Activated naive CD4-positive, alpha-beta T cell treated with anti-CD3 and anti-CD28 coated beads for 36 hours (primary cell): ENCODE measurements around the gene FAM131A. TPM values are rescaled to one million over a fixed set of nuclear protein-coding genes. Genes with fewer than 3 reads are reported as not detected.

ENCODE experiments used
- CTCF ChIA-PET: fragments of 350-600 bp; sonication (Branson Sonifier 250); formaldehyde crosslinking; loops from one replicate; lab custom pipeline; 2021; ENCODE audit warnings: antibody characterized with exemption; lab: Charles Lee
- DNase-seq: peaks from one replicate; pipeline ENCODE4 v3.0.0-alpha.2; 2020
- H3K27ac Mint-ChIP-seq: one replicate; pipeline ENCODE4 v1.8.0; 2021; ENCODE audit warnings: mild to moderate bottlenecking, mixed read lengths
- H3K27me3 Mint-ChIP-seq: one replicate; pipeline ENCODE4 v1.8.0; 2021; ENCODE audit warnings: low read depth, mixed read lengths
- H3K36me3 Mint-ChIP-seq: one replicate; pipeline ENCODE4 v1.8.0; 2021; ENCODE audit warnings: low read depth, mixed read lengths
- H3K4me1 Mint-ChIP-seq: one replicate; pipeline ENCODE4 v1.8.0; 2021; ENCODE audit warnings: low read depth, mixed read lengths
- H3K4me3 Mint-ChIP-seq: one replicate; pipeline ENCODE4 v1.8.0; 2021; ENCODE audit warnings: mild to moderate bottlenecking, moderate library complexity, mixed read lengths
- H3K9me3 Mint-ChIP-seq: one replicate; pipeline ENCODE4 v1.8.0; 2021; ENCODE audit warnings: mixed read lengths
- intact Hi-C: fragments of 100-400 bp; cut with micrococcal nuclease; formaldehyde crosslinking; loops from one replicate; pipeline ENCODE4 v1.15.1; 2023
- total RNA-seq, 2 experiments: library from RNA; stranded (reverse); gene quantifications; one replicate each; pipeline ENCODE4 v1.2.3, GENCODE V29; 2021

The FAM131A gene
- total RNA-seq, 2 experiments from 2014 or later, result 3.8 to 5.0 TPM

DNA sequence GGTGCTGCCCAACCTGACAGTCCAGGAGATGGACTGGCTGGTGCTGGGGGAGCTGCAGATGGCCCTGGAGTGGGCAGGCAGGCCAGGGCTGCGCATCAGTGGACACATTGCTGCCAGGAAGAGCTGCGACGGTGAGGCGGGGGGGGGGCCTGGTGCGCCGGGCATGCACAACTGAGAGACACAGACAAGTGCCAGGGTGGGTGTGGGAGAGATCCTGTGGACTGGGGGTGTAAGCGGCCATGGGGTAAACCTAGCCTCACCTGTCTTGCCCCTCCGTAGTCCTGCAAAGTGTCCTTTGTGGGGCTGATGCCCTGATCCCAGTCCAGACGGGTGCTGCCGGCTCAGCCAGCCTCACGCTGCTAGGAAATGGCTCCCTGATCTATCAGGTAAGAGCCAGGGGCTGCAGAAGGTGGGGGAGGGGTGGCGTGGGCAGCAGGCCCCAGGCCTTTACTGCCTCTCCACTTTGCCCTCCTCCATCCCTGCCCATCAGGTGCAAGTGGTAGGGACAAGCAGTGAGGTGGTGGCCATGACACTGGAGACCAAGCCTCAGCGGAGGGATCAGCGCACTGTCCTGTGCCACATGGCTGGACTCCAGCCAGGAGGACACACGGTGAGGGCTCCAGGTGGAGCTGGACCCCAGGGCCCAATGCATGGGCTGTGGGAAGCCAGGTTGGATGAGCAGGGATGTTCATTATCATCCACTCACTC is 45.8 kb downstream of the FAM131A start:
- no peak overlapping the region for H3K27ac Mint-ChIP-seq
- H3K4me1 Mint-ChIP-seq, result peaks cover 6% of the 10 kb centered on the region
- no peaks in the 10 kb centered on the region for H3K9me3 Mint-ChIP-seq
- CTCF ChIA-PET, result interaction anchor here (0.7 to 1.2 kb wide), 3 partner anchors 10 to 156 kb away, joined by 3 to 6 read pairs (median 5); no protein-coding TSS in a partner anchor
- H3K27me3 Mint-ChIP-seq, result peaks cover 36% of the 10 kb centered on the region
- no peak for DNase-seq
- no peaks in the 10 kb centered on the region for H3K36me3 Mint-ChIP-seq
- intact Hi-C loops, result no loop called here
- H3K4me3 Mint-ChIP-seq, result no peak overlapping the region

DNA sequence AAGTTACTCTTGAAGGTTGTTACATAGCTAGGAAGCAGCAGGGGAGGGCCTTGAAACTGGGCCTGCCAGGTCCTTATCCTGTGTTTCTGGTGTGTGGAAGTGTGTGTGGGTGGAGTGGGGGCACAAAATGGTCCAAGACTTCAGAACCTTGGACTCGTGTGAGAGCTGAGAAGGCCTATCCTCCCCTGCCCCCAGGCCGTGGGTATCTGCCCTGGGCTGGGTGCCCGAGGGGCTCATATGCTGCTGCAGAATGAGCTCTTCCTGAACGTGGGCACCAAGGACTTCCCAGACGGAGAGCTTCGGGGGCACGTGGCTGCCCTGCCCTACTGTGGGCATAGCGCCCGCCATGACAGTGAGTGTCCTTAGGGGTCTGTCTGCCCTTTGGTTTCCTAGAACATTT is 46.9 kb downstream of the FAM131A start:
- intact Hi-C loops, result no loop called here
- Mint-ChIP-seq H3K4me3 (no peak overlapping the region), H3K36me3 (no peaks in the 10 kb centered on the region), H3K4me1 (peaks cover 3% of the 10 kb centered on the region), H3K9me3 (no peaks in the 10 kb centered on the region), H3K27me3 (peaks cover 26% of the 10 kb centered on the region), H3K27ac (no peak overlapping the region)
- no peak for DNase-seq
- CTCF ChIA-PET, result interaction anchor here (0.6 to 1.3 kb wide), 5 partner anchors 9 to 157 kb away, joined by 3 to 6 read pairs (median 5); no protein-coding TSS in a partner anchor

DNA sequence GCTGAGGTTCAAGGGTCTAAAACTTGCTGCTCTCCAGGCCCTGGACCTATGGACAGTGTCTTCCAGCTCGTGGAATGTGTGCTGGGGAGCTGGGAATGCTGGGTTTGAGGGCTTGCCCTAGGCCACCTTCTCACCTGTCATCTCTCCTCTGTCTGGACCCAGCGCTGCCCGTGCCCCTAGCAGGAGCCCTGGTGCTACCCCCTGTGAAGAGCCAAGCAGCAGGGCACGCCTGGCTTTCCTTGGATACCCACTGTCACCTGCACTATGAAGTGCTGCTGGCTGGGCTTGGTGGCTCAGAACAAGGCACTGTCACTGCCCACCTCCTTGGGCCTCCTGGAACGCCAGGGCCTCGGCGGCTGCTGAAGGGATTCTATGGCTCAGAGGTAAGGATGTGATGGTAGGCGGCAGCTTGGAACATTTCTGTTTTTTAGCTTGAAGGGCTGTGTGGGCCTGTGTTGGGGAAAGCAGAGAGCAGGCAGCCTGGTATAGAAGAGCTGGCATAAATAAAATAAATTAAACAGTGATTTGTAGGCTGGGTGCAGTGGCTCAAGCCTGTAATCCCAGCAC is 47.5 kb downstream of the FAM131A start:
- H3K27me3 Mint-ChIP-seq, result peaks cover 26% of the 10 kb centered on the region
- intact Hi-C loops, result no loop called here
- no peak overlapping the region for H3K27ac Mint-ChIP-seq
- peaks cover 3% of the 10 kb centered on the region for H3K4me1 Mint-ChIP-seq
- H3K9me3 Mint-ChIP-seq, result no peaks in the 10 kb centered on the region
- CTCF ChIA-PET, result interaction anchor here (0.6 to 1.3 kb wide), 4 partner anchors 13 to 158 kb away, joined by 3 to 5 read pairs (median 3); no protein-coding TSS in a partner anchor
- DNase-seq, result no peak
- no peak overlapping the region for H3K4me3 Mint-ChIP-seq
- no peaks in the 10 kb centered on the region for H3K36me3 Mint-ChIP-seq

DNA sequence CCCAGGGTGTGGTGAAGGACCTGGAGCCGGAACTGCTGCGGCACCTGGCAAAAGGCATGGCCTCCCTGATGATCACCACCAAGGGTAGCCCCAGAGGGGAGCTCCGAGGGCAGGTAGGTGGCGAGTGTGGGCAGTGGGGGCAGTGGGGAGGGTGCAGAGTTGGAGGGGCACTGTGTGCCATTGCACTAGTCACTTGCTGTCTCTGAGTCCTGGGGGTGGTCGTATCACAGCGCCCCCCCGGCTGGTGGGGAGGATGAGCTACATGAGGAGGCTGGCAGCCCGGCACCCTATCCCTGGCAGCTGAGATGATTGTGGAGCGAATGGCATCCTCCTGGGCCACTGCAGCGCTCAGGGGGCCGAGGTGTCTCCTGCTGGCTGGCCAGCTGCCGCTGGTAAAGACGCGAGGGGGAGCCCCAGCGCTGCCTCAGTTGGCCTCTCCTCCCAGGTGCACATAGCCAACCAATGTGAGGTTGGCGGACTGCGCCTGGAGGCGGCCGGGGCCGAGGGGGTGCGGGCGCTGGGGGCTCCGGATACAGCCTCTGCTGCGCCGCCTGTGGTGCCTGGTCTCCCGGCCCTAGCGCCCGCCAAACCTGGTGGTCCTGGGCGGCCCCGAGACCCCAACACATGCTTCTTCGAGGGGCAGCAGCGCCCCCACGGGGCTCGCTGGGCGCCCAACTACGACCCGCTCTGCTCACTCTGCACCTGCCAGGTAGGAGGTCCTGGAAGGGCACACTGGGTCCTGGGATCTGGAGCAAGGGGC is 48.8 kb downstream of the FAM131A start:
- H3K27ac Mint-ChIP-seq, result no peak overlapping the region
- intact Hi-C loops, result no loop called here
- CTCF ChIA-PET, result no interaction called here
- H3K9me3 Mint-ChIP-seq, result no peaks in the 10 kb centered on the region
- no peak for DNase-seq
- peaks cover 23% of the 10 kb centered on the region for H3K27me3 Mint-ChIP-seq
- no peaks in the 10 kb centered on the region for H3K4me1 Mint-ChIP-seq
- no peak overlapping the region for H3K4me3 Mint-ChIP-seq
- no peaks in the 10 kb centered on the region for H3K36me3 Mint-ChIP-seq

DNA sequence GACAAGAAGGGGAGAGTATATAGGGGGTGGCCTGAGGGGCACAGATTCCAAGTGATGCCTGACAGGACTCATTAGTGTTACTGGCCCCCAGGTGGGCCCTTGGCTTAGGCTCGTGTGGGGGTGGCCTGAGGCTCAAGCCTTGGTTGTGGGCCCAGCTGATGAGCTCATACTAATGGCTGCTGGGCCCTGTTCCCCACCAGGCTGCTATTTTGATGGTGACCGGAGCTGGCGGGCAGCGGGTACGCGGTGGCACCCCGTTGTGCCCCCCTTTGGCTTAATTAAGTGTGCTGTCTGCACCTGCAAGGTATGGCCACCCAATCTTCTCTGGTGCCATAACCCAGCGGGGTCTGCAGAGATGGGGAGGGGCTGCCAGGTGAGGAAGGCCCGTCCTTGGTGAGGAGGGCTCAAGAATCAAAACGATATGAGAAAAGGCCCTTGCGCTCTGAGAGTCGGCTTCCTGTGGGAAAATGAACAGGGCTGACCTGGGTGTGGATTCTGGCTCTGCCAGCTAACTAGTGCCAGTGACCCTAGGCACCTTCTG is 49.8 kb downstream of the FAM131A start:
- intact Hi-C loops, result no loop called here
- Mint-ChIP-seq H3K36me3 (no peaks in the 10 kb centered on the region), H3K27ac (no peak overlapping the region), H3K9me3 (no peaks in the 10 kb centered on the region), H3K27me3 (peaks cover 14% of the 10 kb centered on the region), H3K4me1 (no peaks in the 10 kb centered on the region), H3K4me3 (no peak overlapping the region)
- CTCF ChIA-PET, result no interaction called here
- DNase-seq, result no peak

DNA sequence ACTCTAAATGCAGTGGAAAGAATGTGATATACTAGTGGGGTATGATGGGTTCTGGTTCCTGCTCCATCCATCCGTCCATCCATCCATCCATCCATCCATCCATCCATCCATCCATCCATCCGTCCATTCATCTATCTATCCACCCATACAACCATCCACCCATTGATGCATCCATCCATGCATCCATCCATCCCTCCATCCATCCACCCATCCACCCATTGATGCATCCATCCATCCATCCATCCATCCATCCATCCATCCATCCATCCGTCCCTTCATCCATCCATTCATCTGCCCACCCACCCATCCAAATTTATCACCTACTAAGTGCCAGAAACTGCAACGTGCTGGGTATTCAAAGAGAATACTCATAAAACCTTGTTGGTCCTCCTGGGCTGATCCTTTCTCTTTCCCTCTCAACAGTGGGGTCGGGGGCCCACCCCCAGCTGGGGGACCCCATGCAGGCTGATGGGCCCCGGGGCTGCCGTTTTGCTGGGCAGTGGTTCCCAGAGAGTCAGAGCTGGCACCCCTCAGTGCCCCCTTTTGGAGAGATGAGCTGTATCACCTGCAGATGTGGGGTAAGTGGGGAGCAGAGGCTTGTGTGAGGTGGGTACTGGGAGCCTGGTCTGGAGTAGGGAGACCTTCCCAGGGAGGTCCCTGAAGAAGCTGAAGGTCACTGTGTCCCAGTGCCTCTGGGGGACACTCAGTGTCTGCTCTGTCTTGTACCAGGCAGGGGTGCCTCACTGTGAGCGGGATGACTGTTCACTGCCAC is 51.0 kb downstream of the FAM131A start:
- H3K27me3 Mint-ChIP-seq, result peaks cover 13% of the 10 kb centered on the region
- H3K4me1 Mint-ChIP-seq, result no peaks in the 10 kb centered on the region
- DNase-seq, result no peak
- no peak overlapping the region for H3K27ac Mint-ChIP-seq
- no peaks in the 10 kb centered on the region for H3K9me3 Mint-ChIP-seq
- no peak overlapping the region for H3K4me3 Mint-ChIP-seq
- intact Hi-C loops, result no loop called here
- no peaks in the 10 kb centered on the region for H3K36me3 Mint-ChIP-seq
- CTCF ChIA-PET, result interaction anchor here (1.0 kb wide), 1 partner anchor 17 kb away, joined by 6 read pairs; no protein-coding TSS in a partner anchor

DNA sequence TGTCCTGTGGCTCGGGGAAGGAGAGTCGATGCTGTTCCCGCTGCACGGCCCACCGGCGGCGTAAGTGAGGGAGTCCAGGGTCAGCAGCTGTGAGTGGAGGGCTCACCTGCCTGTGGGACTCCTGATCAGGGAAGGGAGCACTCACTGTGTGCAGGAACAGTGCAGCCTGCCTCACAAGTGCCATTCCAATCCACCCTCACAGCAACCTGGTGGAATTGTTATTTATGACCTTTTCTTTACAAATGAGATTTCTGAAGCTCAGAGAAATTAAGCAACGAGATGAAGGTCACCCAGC is 51.5 kb downstream of the FAM131A start:
- Mint-ChIP-seq H3K27ac (no peak overlapping the region), H3K27me3 (peaks cover 12% of the 10 kb centered on the region), H3K4me1 (no peaks in the 10 kb centered on the region), H3K9me3 (no peaks in the 10 kb centered on the region), H3K36me3 (no peaks in the 10 kb centered on the region), H3K4me3 (no peak overlapping the region)
- CTCF ChIA-PET, result interaction anchor here (1.0 kb wide), 1 partner anchor 17 kb away, joined by 6 read pairs; no protein-coding TSS in a partner anchor
- intact Hi-C loops, result no loop called here
- DNase-seq, result no peak

DNA sequence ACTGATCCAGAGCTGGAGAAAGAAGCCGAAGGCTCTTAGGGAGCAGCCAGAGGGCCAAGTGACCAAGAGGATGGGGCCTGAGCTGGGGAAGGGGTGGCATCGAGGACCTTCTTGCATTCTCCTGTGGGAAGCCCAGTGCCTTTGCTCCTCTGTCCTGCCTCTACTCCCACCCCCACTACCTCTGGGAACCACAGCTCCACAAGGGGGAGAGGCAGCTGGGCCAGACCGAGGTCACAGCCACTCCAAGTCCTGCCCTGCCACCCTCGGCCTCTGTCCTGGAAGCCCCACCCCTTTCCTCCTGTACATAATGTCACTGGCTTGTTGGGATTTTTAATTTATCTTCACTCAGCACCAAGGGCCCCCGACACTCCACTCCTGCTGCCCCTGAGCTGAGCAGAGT is 52.0 kb downstream of the FAM131A start:
- CTCF ChIA-PET, result interaction anchor here (1.0 kb wide), 1 partner anchor 18 kb away, joined by 6 read pairs; no protein-coding TSS in a partner anchor
- DNase-seq, result no peak
- no peaks in the 10 kb centered on the region for H3K36me3 Mint-ChIP-seq

DNA sequence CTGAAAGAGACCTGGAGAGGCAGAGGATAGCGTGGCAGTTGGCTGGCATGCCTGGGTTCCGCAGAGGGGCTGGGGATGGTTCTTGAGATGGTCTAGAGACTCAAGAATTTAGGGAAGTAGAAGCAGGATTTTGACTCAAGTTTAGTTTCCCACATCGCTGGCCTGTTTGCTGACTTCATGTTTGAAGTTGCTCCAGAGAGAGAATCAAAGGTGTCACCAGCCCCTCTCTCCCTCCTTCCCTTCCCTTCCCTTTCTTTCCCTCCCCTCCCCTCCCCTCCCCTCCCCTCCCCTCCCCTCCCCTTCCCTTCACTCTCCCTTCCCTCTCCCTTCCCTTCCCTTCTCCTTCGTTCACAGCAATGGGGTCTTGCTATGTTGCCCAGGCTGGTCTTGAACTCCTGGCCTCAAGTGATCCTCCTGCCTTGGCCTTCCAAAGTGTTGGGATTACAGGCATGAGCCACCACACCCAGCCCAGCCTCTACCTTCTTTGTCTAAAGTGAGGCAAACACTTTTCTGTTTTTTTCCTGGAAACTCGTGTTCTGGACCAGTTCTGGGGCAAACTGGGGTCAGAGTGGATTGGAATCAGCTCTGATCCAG is 52.6 kb downstream of the FAM131A start:
- peaks cover 6% of the 10 kb centered on the region for H3K27me3 Mint-ChIP-seq
- H3K27ac Mint-ChIP-seq, result no peak overlapping the region
- no peaks in the 10 kb centered on the region for H3K4me1 Mint-ChIP-seq
- H3K4me3 Mint-ChIP-seq, result no peak overlapping the region
- CTCF ChIA-PET, result interaction anchor here (0.9 to 1.0 kb wide), 2 partner anchors 14 to 18 kb away, joined by 3 to 4 read pairs; no protein-coding TSS in a partner anchor
- H3K36me3 Mint-ChIP-seq, result no peaks in the 10 kb centered on the region
- DNase-seq, result no peak
- H3K9me3 Mint-ChIP-seq, result no peaks in the 10 kb centered on the region
- intact Hi-C loops, result no loop called here

More for the DNA sequence above, 52.0 kb downstream of the FAM131A start:
- Mint-ChIP-seq H3K9me3 (no peaks in the 10 kb centered on the region), H3K4me1 (no peaks in the 10 kb centered on the region), H3K27ac (no peak overlapping the region), H3K27me3 (peaks cover 8% of the 10 kb centered on the region), H3K4me3 (no peak overlapping the region)
- intact Hi-C loops, result no loop called here

DNA sequence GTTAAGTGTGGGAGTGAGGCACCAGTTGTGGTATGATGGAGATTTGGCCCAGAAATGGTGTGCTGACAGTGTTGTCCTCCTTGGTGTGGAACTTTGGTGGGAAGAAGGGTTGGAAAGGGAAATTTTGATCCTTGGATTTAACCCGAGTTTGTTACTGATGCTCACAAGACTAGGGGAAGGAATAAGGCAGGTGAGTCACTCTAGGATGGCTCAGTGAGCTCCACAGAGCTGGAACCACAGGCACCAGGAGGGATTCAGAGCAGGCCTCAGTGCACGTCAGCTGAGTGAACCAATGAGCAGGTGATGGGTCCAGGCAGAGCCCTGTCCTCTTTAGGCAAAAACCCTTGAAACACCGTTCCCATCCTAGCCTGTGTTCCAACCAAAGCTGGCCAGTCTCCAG is 53.9 kb downstream of the FAM131A start:
- CTCF ChIA-PET, result interaction anchor here (0.7 to 1.2 kb wide), 3 partner anchors 18 to 122 kb away, joined by 3 to 4 read pairs (median 3); no protein-coding TSS in a partner anchor
- intact Hi-C loops, result no loop called here
- DNase-seq, result no peak
- H3K4me3 Mint-ChIP-seq, result no peak overlapping the region
- H3K9me3 Mint-ChIP-seq, result no peaks in the 10 kb centered on the region
- no peak overlapping the region for H3K27ac Mint-ChIP-seq
- H3K36me3 Mint-ChIP-seq, result no peaks in the 10 kb centered on the region
- H3K27me3 Mint-ChIP-seq, result peaks cover 5% of the 10 kb centered on the region
- no peaks in the 10 kb centered on the region for H3K4me1 Mint-ChIP-seq

DNA sequence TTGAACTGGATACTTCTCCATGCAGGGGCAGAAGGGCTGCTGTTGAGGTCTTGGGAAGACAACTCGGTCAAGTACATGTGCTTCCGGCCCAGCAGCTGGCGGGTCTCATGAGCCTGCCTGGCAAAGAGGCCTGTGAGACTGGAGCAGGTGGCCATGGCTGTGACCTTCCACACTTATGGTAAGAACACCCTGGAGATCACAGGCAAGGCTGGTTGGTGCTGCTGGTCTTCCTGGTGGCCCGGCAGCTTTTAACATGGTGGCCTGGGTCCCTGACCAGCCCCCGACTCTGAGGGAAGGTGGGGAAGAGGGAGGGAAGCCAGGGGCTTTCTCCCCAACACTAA is 57.9 kb downstream of the FAM131A start:
- H3K27ac Mint-ChIP-seq, result no peak overlapping the region
- DNase-seq, result no peak
- peaks cover 7% of the 10 kb centered on the region for H3K27me3 Mint-ChIP-seq
- no peak overlapping the region for H3K4me3 Mint-ChIP-seq
- intact Hi-C loops, result no loop called here
- no peaks in the 10 kb centered on the region for H3K36me3 Mint-ChIP-seq
- no peaks in the 10 kb centered on the region for H3K4me1 Mint-ChIP-seq
- CTCF ChIA-PET, result no interaction called here
- no peaks in the 10 kb centered on the region for H3K9me3 Mint-ChIP-seq
